C4-2B (cell line): ENCODE data around the gene SIN3B.
A peak's percentile ranks its signal among the peaks of the same experiment; 100 is the strongest.

Experiments
- H3K27ac ChIP-seq: fragments of 450-650 bp; 2 replicates; pipeline ENCODE4 v1.5.1; 2017
- ZFX ChIP-seq: fragments of 450-650 bp; IDR thresholded peaks from 2 replicates; pipeline ENCODE4 v1.6.1; 2017
- TF ChIP-seq, protein P1 (sequence below): fragments of 450-650 bp; conservative IDR thresholded peaks from 2 replicates; pipeline ENCODE4 v1.5.1; 2017; ENCODE audit warnings: mild to moderate bottlenecking

SIN3B gene

DNA sequence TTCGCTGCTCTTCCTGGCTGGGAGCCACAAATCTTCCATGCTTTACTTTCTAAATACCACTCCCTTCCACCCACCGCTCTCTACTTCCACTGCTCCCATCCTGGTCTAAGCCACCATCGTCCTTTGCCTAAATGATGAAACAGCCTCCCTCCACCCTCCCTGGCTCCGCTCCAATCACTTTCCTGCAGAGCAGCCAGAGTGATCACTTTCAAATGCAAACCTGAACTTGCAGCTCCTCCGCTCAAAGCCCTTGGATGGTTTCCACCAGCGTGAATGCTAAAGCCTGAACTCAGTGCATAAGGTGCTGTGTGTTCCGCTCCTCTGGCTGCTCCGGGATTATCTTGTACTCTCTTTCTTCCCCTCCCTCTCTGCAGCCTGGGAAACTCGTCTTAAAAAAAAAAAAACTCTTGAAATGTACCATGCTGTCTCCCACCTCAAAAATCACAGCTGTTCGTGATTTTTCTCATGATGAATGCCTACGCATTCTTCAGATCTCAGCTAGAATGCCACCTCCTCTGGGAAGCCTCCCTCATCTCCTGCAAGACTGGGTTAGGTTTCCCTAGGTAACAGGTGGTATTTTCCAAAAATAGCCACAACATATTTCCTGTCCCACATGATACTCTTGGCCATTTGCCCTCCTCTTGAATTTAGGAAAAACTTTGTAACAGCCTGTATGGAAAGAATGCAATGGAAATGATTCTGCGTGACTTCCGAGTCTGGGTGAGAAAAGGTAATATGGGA, 3.7 kb upstream of the SIN3B start:
- peak overlapping the region; percentile 37 for H3K27ac ChIP-seq
- TF ChIP-seq, protein P1, sequence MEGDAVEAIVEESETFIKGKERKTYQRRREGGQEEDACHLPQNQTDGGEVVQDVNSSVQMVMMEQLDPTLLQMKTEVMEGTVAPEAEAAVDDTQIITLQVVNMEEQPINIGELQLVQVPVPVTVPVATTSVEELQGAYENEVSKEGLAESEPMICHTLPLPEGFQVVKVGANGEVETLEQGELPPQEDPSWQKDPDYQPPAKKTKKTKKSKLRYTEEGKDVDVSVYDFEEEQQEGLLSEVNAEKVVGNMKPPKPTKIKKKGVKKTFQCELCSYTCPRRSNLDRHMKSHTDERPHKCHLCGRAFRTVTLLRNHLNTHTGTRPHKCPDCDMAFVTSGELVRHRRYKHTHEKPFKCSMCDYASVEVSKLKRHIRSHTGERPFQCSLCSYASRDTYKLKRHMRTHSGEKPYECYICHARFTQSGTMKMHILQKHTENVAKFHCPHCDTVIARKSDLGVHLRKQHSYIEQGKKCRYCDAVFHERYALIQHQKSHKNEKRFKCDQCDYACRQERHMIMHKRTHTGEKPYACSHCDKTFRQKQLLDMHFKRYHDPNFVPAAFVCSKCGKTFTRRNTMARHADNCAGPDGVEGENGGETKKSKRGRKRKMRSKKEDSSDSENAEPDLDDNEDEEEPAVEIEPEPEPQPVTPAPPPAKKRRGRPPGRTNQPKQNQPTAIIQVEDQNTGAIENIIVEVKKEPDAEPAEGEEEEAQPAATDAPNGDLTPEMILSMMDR = no peak
- no peak for TF ChIP-seq ZFX

DNA sequence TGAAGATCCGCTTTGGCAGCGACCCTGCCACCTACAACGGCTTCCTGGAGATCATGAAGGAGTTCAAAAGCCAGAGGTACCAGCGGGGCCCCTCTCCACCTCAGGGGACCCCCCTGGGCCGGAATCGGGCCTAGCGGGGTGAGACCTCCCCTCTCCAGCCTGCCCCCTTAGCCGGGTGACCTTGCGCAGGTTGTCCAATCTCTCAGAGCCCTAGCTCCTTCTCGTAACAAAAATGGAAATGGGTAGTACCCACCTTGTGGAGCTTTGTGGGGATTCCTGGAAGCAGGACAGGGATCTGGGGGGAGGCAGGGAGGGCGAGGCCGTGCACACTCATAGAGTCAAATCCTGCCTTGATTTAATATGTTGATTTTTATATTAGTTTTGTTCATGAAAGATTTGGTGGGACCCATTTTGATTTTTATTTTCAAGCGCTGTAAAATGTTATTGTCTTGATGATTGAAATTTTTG, 658 bp downstream of the SIN3B start:
- H3K27ac ChIP-seq = peak overlapping the region; percentile 83
- TF ChIP-seq, protein P1 = no peak
- TF ChIP-seq ZFX = no peak

DNA sequence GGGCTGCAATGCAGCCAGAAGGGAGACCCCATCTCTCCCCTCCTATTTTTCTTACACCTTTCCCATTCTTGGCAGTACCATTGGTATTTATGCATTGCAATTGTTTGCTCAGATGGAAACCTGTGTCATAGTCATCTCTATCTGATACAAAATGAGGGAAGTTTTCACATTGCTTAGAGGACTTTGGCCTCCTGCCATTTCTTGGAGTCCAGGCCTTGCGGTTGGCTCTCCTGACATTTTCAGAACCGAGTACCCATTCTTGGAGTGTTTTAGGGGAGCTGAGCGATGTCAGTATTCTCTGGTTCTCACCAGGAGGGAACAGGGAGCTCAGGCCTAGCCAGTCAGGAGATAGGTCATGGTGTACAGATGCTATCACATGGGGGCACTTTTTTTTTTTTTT, 1.5 kb downstream of the SIN3B start:
- no peak for TF ChIP-seq ZFX
- TF ChIP-seq, protein P1 = no peak
- no peak overlapping the region for H3K27ac ChIP-seq

DNA sequence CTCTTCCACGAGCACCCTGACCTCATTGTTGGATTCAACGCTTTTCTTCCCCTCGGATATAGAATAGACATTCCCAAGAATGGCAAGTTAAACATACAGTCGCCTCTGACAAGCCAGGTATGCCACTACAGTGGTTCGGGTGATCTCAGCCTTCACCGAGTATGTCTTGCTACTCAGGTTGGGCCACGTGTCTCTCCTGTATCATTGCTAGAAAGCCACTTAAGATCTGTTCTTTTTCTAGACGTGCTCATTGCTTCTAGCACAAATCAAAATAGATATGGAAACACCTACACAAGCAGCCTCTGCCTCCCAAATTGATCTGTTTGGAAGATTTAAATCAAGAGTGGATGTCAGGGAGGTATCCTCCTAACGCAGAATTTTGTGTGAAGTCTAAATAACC, 2.3 kb downstream of the SIN3B start:
- TF ChIP-seq ZFX = no peak
- TF ChIP-seq, protein P1 = no peak
- no peak overlapping the region for H3K27ac ChIP-seq

DNA sequence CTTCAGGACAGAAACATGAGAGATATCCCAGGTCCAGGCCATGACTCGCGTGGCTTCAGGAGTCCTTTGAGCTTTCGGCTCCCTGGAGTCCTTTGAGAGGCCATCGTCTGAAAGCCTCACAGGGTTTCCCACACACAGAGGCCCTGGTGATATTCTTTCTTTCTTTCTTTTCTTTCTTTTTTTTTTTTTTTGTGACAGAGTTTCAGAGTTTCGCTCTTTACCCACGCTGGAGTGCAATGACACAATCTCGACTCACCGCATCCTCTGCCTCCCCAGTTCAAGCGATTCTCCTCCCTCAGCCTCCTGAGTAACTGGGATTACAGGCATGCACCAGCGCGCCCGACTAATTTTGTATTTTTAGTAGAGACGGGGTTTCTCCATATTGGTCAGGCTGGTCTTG, 5.5 kb downstream of the SIN3B start:
- TF ChIP-seq, protein P1 = no peak
- no peak for TF ChIP-seq ZFX

DNA sequence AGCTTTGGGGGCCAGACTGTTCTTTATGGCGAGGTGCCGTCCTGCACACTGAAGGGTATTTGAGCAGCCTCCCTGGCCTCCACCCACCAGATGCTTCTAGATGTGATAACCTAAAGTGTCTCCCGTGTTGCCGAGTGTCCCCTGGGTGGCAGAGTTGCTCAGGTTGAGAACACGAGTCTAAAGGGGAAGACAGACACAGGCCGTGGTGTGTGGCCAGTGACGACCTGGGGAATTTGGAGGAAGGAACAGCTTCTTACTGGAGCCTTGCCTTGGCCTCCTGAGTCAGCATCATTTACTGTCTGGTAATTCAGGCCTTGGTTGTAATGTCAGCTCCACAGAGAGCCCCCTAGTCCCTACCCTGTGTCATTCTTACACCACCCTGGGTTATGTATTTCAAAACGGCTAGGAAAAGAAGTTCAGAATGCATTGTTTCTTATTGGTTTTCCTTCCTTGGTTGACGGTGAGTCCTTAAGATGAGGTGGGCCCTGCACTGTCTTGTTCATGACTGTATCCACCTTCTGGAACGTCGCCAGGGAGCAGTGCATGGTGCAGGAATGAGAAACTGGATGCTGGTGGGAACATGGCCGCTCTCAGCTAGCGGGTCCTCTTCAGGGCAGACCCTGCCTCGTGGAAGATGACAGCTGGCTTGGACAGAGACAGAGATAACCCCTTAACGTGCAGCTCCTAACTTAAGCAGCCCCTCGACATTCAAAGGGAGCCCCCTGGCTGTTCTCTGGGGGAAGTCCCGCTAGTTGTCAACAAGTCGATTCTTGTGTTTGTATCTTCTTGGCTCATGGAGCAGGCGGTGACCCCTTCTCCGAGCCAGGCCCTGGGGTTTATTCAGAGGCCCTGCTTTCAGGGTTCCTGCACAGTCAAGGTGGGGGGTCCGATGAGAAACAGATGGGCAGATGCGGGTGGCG, 7.2 kb downstream of the SIN3B start:
- TF ChIP-seq, protein P1 = no peak
- TF ChIP-seq ZFX = no peak
- H3K27ac ChIP-seq = no peak overlapping the region

More for the DNA sequence above, 5.5 kb downstream of the SIN3B start:
- no peak overlapping the region for H3K27ac ChIP-seq

DNA sequence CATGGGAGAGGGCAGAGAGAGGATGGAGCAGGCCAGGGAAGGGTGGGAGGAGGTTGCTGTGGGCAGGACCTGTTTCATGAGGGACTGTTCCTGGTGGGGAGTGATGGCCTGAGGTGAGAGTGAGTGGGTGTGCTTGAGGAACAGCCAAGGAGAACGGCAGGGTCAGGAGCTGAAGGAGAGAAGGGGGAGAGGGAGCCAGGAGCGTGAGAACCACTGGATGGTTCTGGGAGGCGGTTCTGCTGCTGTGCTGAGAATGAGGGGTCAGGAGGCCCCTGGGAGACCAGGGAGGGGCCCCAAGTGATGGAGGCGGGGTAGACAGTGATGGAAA, 7.8 kb downstream of the SIN3B start:
- TF ChIP-seq, protein P1 = no peak
- no peak for TF ChIP-seq ZFX
- H3K27ac ChIP-seq = no peak overlapping the region
